Ovary (tissue), 3 donors: Measurements from ENCODE around the gene KCNJ5.

ENCODE experiments used
- CTCF ChIP-seq, 3 donors: fragments of 450-650 bp in 2 of 3; fragments of 200-600 bp in 1 of 3; IDR thresholded peaks; one replicate each; pipeline versions ENCODE4 v1.5.1 to v1.8.0; 2016 to 2022; ENCODE audit warnings: antibody characterized with exemption in 3 of 3, mild to moderate bottlenecking in 1 of 3
- POLR2A ChIP-seq: fragments of 450-650 bp; IDR thresholded peaks from one replicate; pipeline ENCODE4 v1.6.1; 2017; ENCODE audit warnings: antibody characterized with exemption, mild to moderate bottlenecking, moderate library complexity
- donor health status: DM: no; HTN: no; CAD: no.

GRCh38 chr11:128925250-128925600 is 34.1 kb downstream of the KCNJ5 start:
- TF ChIP-seq POLR2A (no peak), CTCF (IDR thresholded peaks at IDR 0.05) (no peak)
